SU-DHL-6 (cell line): ENCODE data around the gene MTFMT.

ENCODE experiments used
- H2AFZ ChIP-seq: fragments of 200-600 bp; sonication (generic); 2 replicates; pipeline ENCODE4 v1.6.1; 2014; ENCODE audit warnings: low read depth, mild to moderate bottlenecking, moderate library complexity, mixed read lengths, antibody characterized with exemption, low read length; ENCODE audit not compliant: severe bottlenecking
- H3F3A ChIP-seq: fragments of 200-600 bp; shearing (Covaris generic); 2 replicates; pipeline ENCODE4 v1.6.0; 2016; ENCODE audit warnings: antibody characterized with exemption, mild to moderate bottlenecking; ENCODE audit not compliant: insufficient read depth
- H3K27ac ChIP-seq: fragments of 200-600 bp; sonication (generic); 2 replicates; pipeline ENCODE4 v1.5.1; 2016; ENCODE audit warnings: low read depth, mild to moderate bottlenecking, low read length, moderate library complexity, mixed read lengths
- H3K27me3 ChIP-seq: fragments of 200-600 bp; sonication (generic), shearing (Covaris generic); 2 replicates; pipeline ENCODE4 v1.6.0; 2014; ENCODE audit warnings: mild to moderate bottlenecking, low read length
- H3K36me3 ChIP-seq: fragments of 200-600 bp; sonication (generic); 2 replicates; pipeline ENCODE4 v1.6.1; 2014; ENCODE audit warnings: mild to moderate bottlenecking, low read length, mixed read lengths
- H3K4me2 ChIP-seq: fragments of 300-600, 200-600 bp; shearing (Covaris generic), sonication (generic); 2 replicates; pipeline ENCODE4 v1.6.0; 2014; ENCODE audit warnings: low read length, low read depth, mild to moderate bottlenecking; ENCODE audit not compliant: poor library complexity, severe bottlenecking
- H3K4me3 ChIP-seq: fragments of 200-600 bp; sonication (generic); 2 replicates; pipeline ENCODE4 v1.5.1; 2014; ENCODE audit warnings: antibody characterized with exemption, low read length, mild to moderate bottlenecking, mixed read lengths; ENCODE audit not compliant: insufficient read depth, poor library complexity, severe bottlenecking
- H3K79me2 ChIP-seq: fragments of 200-600 bp; sonication (generic); 2 replicates; pipeline ENCODE4 v1.6.1; 2014; ENCODE audit warnings: mild to moderate bottlenecking, low read length, moderate library complexity; ENCODE audit not compliant: insufficient read depth
- H3K9ac ChIP-seq: fragments of 200-600 bp; sonication (generic); 2 replicates; pipeline ENCODE4 v1.7.0; 2014; ENCODE audit warnings: mild to moderate bottlenecking, low read length
- H3K9me2 ChIP-seq: fragments of 200-600 bp; sonication (generic); replicated peaks from 2 replicates; pipeline ENCODE4 v1.6.1; 2014; ENCODE audit warnings: low read length; ENCODE audit not compliant: insufficient read depth
- H3K9me3 ChIP-seq: fragments of 200-600 bp; sonication (generic); 2 replicates; pipeline ENCODE4 v1.6.1; 2014; ENCODE audit warnings: low read length, mixed read lengths; ENCODE audit not compliant: insufficient read depth
- H4K20me1 ChIP-seq: fragments of 200-600 bp; sonication (generic); 2 replicates; pipeline ENCODE4 v1.6.1; 2014; ENCODE audit warnings: low read depth, mild to moderate bottlenecking, antibody characterized with exemption, low read length, moderate library complexity, mixed read lengths
- CTCF ChIP-seq: fragments of 200-600 bp; sonication (generic); IDR thresholded peaks from one replicate; pipeline ENCODE4 v1.5.1; 2017; ENCODE audit warnings: antibody characterized with exemption, mild to moderate bottlenecking, low read length, moderate library complexity; ENCODE audit not compliant: insufficient read depth, poor library complexity, severe bottlenecking
- EZH2phosphoT487 ChIP-seq: fragments of 200-600 bp; sonication (generic), shearing (Covaris generic); conservative IDR thresholded peaks from 2 replicates; pipeline ENCODE4 v1.6.1; 2018; ENCODE audit warnings: mild to moderate bottlenecking, antibody characterized with exemption, low read length, moderate library complexity, mixed read lengths

The MTFMT gene

GRCh38 chr15:65028338-65028737 lies 1.1 kb downstream of the MTFMT start:
- no peaks in the 10 kb centered on the region for H3K36me3 ChIP-seq
- H3K9me3 ChIP-seq, result no peaks in the 10 kb centered on the region
- no peak for TF ChIP-seq CTCF
- no peak for TF ChIP-seq EZH2phosphoT487
- peak overlapping the region; percentile 98 for H3K4me2 ChIP-seq
- H3F3A ChIP-seq, result peaks cover 3% of the 10 kb centered on the region; the same call in 1 of the 2 replicates
- no peak overlapping the region for H3K27ac ChIP-seq
- H3K9me2 ChIP-seq, result no peaks in the 10 kb centered on the region
- no peaks in the 10 kb centered on the region for H4K20me1 ChIP-seq
- no peak overlapping the region for H2AFZ ChIP-seq
- H3K27me3 ChIP-seq, result no peaks in the 10 kb centered on the region
- H3K79me2 ChIP-seq, result peaks cover 18% of the 10 kb centered on the region
- H3K4me3 ChIP-seq, result peak overlapping the region; percentile 89
- H3K9ac ChIP-seq, result peak overlapping the region; percentile 77

GRCh38 chr15:65027593-65027992 lies 1.8 kb downstream of the MTFMT start:
- Histone ChIP-seq H3K36me3 (no peaks in the 10 kb centered on the region), H4K20me1 (no peaks in the 10 kb centered on the region), H3K9ac (0 out of 2 replicates have a peak overlapping the region, but pooled peaks have one; percentile 77), H3K9me3 (no peaks in the 10 kb centered on the region), H3K4me3 (no peak overlapping the region), H3K27ac (no peak overlapping the region), H2AFZ (no peak overlapping the region), H3K79me2 (peaks cover 18% of the 10 kb centered on the region), H3K4me2 (peak overlapping the region; percentile 98), H3K9me2 (no peaks in the 10 kb centered on the region), H3K27me3 (no peaks in the 10 kb centered on the region), H3F3A (peaks cover 3% of the 10 kb centered on the region; the same call in 1 of the 2 replicates)
- no peak for TF ChIP-seq CTCF
- no peak for TF ChIP-seq EZH2phosphoT487

GRCh38 chr15:65026756-65027155 lies 2.7 kb downstream of the MTFMT start:
- Histone ChIP-seq H2AFZ (no peak overlapping the region), H3F3A (peaks cover 3% of the 10 kb centered on the region; the same call in 1 of the 2 replicates), H3K9me2 (no peaks in the 10 kb centered on the region), H4K20me1 (no peaks in the 10 kb centered on the region), H3K4me2 (no peak overlapping the region), H3K27me3 (no peaks in the 10 kb centered on the region), H3K9ac (no peak overlapping the region), H3K27ac (no peak overlapping the region), H3K4me3 (no peak overlapping the region), H3K79me2 (peaks cover 18% of the 10 kb centered on the region), H3K36me3 (no peaks in the 10 kb centered on the region; the same call in 1 of the 2 replicates), H3K9me3 (no peaks in the 10 kb centered on the region)
- no peak for TF ChIP-seq CTCF
- no peak for TF ChIP-seq EZH2phosphoT487
